ENCODE measurements around the gene COLEC11. TPM values are rescaled to one million over a fixed set of nuclear protein-coding genes. Genes with fewer than 3 reads are reported as not detected.

The COLEC11 gene
- total RNA-seq, 2 experiments from 2014 or later = 1.7 TPM; not detected in 1

DNA sequence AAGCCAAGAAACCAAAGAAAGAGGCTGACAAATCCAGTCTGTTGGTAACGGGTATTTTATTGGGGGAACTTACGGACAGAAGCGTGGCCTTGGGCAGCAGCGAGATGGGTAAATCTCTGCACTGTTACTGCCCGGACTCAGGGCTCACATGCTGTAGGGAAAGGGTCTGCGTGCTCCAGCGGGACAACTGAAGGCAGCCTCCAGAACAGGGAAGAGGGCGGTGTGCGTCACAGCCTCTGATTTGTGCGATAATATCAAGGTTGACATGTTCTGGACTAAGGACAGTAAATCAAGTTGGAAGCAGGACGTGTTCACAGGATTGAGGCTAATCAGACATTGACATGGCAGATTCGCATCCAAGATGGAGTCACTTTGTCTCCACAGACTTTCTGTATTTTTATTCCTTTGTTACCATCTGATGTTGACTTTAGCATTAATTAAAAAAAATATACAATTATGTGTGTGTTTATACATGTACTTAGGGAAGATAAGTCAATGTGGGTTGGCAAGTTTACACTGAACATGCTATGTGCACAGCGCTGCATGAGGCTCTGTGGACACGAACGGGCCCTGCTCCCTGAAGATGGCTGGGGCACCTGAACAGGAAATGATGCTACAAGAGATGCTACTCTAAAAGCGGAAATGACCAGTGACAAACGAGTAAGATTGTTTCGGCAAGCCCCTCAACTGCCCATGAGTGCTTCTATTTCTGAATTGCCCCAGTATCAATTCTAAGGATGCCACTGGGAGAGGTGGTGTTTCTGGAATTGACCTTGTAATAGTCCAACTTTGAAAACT lies 85.8 kb downstream of the COLEC11 start:
- H3K4me2 ChIP-seq (ENCODE audit: low read length) = peak overlapping the region; percentile 28; the same call in 1 of the 2 replicates
- no peaks in the 10 kb centered on the region for H3K9me3 ChIP-seq (ENCODE audit: low read length)
- CTCF ChIA-PET (ENCODE audit: unreplicated experiment) = no interaction called here
- TF ChIP-seq, protein P1, sequence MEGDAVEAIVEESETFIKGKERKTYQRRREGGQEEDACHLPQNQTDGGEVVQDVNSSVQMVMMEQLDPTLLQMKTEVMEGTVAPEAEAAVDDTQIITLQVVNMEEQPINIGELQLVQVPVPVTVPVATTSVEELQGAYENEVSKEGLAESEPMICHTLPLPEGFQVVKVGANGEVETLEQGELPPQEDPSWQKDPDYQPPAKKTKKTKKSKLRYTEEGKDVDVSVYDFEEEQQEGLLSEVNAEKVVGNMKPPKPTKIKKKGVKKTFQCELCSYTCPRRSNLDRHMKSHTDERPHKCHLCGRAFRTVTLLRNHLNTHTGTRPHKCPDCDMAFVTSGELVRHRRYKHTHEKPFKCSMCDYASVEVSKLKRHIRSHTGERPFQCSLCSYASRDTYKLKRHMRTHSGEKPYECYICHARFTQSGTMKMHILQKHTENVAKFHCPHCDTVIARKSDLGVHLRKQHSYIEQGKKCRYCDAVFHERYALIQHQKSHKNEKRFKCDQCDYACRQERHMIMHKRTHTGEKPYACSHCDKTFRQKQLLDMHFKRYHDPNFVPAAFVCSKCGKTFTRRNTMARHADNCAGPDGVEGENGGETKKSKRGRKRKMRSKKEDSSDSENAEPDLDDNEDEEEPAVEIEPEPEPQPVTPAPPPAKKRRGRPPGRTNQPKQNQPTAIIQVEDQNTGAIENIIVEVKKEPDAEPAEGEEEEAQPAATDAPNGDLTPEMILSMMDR (conservative IDR thresholded peaks at IDR 0.05; ENCODE audit: low read length) = no peak
- no peak for TF ChIP-seq EZH2phosphoT487 (IDR thresholded peaks at IDR 0.05; ENCODE audit: borderline replicate concordance, low read depth, low read length)
- no peaks in the 10 kb centered on the region for H3K9me2 ChIP-seq (ENCODE audit: insufficient read depth, low read length)
- peaks cover 18% of the 10 kb centered on the region for H3K4me1 ChIP-seq (ENCODE audit: insufficient read depth, low read length, poor library complexity, severe bottlenecking)
- no peaks in the 10 kb centered on the region for H3K79me2 ChIP-seq (ENCODE audit: insufficient read depth, low read depth, low read length)
- peak overlapping the region; percentile 76 for H2AFZ ChIP-seq (ENCODE audit: low read length)
- DNase-seq (ENCODE audit: low spot score) = peak; percentile 59
- no peaks in the 10 kb centered on the region for H4K20me1 ChIP-seq (ENCODE audit: insufficient read depth, low read length)
- no peak overlapping the region for H3K4me3 ChIP-seq (ENCODE audit: low read depth, low read length, poor library complexity, severe bottlenecking)
- BruUV-seq (replicated peaks) = no TSS peak
- no peaks in the 10 kb centered on the region for H3K36me3 ChIP-seq (ENCODE audit: insufficient read depth, low read length)
- POLR2A ChIA-PET = interaction anchor here (0.6 kb wide), 1 partner anchor 731 kb away, joined by 3 read pairs; no protein-coding TSS in a partner anchor
- H3K27ac ChIP-seq (ENCODE audit: low read depth, low read length, poor library complexity, severe bottlenecking) = no peak overlapping the region
- intact Hi-C loops (cut with micrococcal nuclease; ENCODE audit: unreplicated experiment) = no loop called here

DNA sequence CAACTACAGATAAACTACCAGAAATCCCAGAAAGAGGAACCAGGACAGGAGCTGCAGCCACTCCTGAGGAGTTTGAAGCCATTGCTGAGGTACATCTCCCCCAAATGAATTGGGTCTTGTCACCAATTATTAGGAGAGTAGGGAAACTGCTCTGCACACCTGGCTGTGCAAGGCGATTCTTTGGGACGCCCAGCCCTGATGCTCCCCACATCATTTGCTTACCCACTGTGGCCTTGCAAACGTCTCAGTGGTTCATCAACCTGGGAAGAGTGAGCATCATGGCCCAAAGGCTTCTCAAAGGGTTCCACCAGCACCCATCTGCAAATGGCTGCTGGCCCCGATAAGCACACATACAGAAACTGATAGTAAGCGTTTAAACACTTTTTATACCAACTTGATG lies 86.7 kb downstream of the COLEC11 start:
- POLR2A ChIA-PET = interaction anchor here (0.6 kb wide), 1 partner anchor 730 kb away, joined by 3 read pairs; no protein-coding TSS in a partner anchor
- intact Hi-C loops (cut with micrococcal nuclease; ENCODE audit: unreplicated experiment) = no loop called here

More for the DNA sequence above, 86.7 kb downstream of the COLEC11 start:
- no peak overlapping the region for H3K27ac ChIP-seq (ENCODE audit: low read depth, low read length, poor library complexity, severe bottlenecking)
- H3K4me2 ChIP-seq (ENCODE audit: low read length) = peak overlapping the region; percentile 28; the same call in 1 of the 2 replicates
- DNase-seq (ENCODE audit: low spot score) = no peak
- TF ChIP-seq, protein P1 (conservative IDR thresholded peaks at IDR 0.05; ENCODE audit: low read length) = no peak
- TF ChIP-seq EZH2phosphoT487 (IDR thresholded peaks at IDR 0.05; ENCODE audit: borderline replicate concordance, low read depth, low read length) = no peak
- CTCF ChIA-PET (ENCODE audit: unreplicated experiment) = no interaction called here
- peak overlapping the region; percentile 76; the same call in 1 of the 2 replicates for H2AFZ ChIP-seq (ENCODE audit: low read length)
- no TSS peak for BruUV-seq (replicated peaks)
- peaks cover 18% of the 10 kb centered on the region for H3K4me1 ChIP-seq (ENCODE audit: insufficient read depth, low read length, poor library complexity, severe bottlenecking)
- H3K36me3 ChIP-seq (ENCODE audit: insufficient read depth, low read length) = no peaks in the 10 kb centered on the region
- H3K4me3 ChIP-seq (ENCODE audit: low read depth, low read length, poor library complexity, severe bottlenecking) = no peak overlapping the region
- no peaks in the 10 kb centered on the region for H4K20me1 ChIP-seq (ENCODE audit: insufficient read depth, low read length)
- no peaks in the 10 kb centered on the region for H3K9me3 ChIP-seq (ENCODE audit: low read length)
- no peaks in the 10 kb centered on the region for H3K9me2 ChIP-seq (ENCODE audit: insufficient read depth, low read length)
- no peaks in the 10 kb centered on the region for H3K79me2 ChIP-seq (ENCODE audit: insufficient read depth, low read depth, low read length)

All from OCI-LY7 (cell line).